Muscle layer of colon (tissue), 2 donors: ENCODE data around the gene LRMDA.

ENCODE experiments used
- H3K27ac ChIP-seq: one replicate; pipeline ENCODE4 v1.7.0; 2013; ENCODE audit warnings: low read depth, mild to moderate bottlenecking, low read length, moderate library complexity
- H3K27me3 ChIP-seq, 2 donors: one replicate each; pipeline ENCODE4 v1.7.0; 2013; ENCODE audit warnings: low read length in 2 of 2, mild to moderate bottlenecking in 2 of 2; ENCODE audit not compliant: insufficient read depth in 2 of 2, control insufficient read depth in 1 of 2
- H3K36me3 ChIP-seq: one replicate; pipeline ENCODE4 v1.7.0; 2013; ENCODE audit warnings: mild to moderate bottlenecking, low read length; ENCODE audit not compliant: insufficient read depth
- H3K4me1 ChIP-seq: one replicate; pipeline ENCODE4 v1.7.0; 2013; ENCODE audit warnings: mild to moderate bottlenecking, low read length; ENCODE audit not compliant: insufficient read depth
- H3K4me3 ChIP-seq, 2 donors: one replicate each; pipeline ENCODE4 v1.7.0; 2013; ENCODE audit warnings: low read length in 2 of 2, low read depth in 1 of 2, mild to moderate bottlenecking in 1 of 2, moderate library complexity in 1 of 2
- H3K9ac ChIP-seq: one replicate; pipeline ENCODE4 v1.7.0; 2013; ENCODE audit warnings: low read length
- H3K9me3 ChIP-seq: one replicate; pipeline ENCODE4 v1.7.0; 2013; ENCODE audit warnings: mild to moderate bottlenecking, low read length
- donor health status: abdominal sarcoma.
- donor health status: Adenocarcinoma of cecum.

Gene LRMDA

GRCh38 chr10:76124280-76124679, 692.9 kb downstream of the LRMDA start:
- Histone ChIP-seq H3K4me1 (no peaks in the 10 kb centered on the region), H3K9ac (no peak overlapping the region), H3K36me3 (no peaks in the 10 kb centered on the region), H3K4me3 (no peak overlapping the region), H3K27me3 (no peaks in the 10 kb centered on the region), H3K9me3 (no peaks in the 10 kb centered on the region), H3K27ac (no peak overlapping the region)

GRCh38 chr10:76125900-76126299, 694.5 kb downstream of the LRMDA start:
- Histone ChIP-seq H3K27me3 (no peaks in the 10 kb centered on the region), H3K27ac (no peak overlapping the region), H3K4me1 (no peaks in the 10 kb centered on the region), H3K9me3 (no peaks in the 10 kb centered on the region), H3K36me3 (no peaks in the 10 kb centered on the region), H3K4me3 (no peak overlapping the region), H3K9ac (no peak overlapping the region)

GRCh38 chr10:76126607-76127527, 695.4 kb downstream of the LRMDA start:
- no peak overlapping the region for H3K4me3 ChIP-seq
- H3K36me3 ChIP-seq: no peaks in the 10 kb centered on the region
- H3K27ac ChIP-seq: no peak overlapping the region
- H3K9me3 ChIP-seq: no peaks in the 10 kb centered on the region
- no peak overlapping the region for H3K9ac ChIP-seq
- no peaks in the 10 kb centered on the region for H3K27me3 ChIP-seq
- no peaks in the 10 kb centered on the region for H3K4me1 ChIP-seq

- Histone ChIP-seq H3K9me3 (no peaks in the 10 kb centered on the region), H3K27me3 (no peaks in the 10 kb centered on the region), H3K9ac (no peak overlapping the region), H3K4me1 (no peaks in the 10 kb centered on the region), H3K27ac (no peak overlapping the region), H3K36me3 (no peaks in the 10 kb centered on the region), H3K4me3 (no peak overlapping the region)
These were observed 696.7 kb downstream of the LRMDA start for GRCh38 chr10:76127984-76128589.

- no peak overlapping the region for H3K9ac ChIP-seq
- H3K27me3 ChIP-seq: no peaks in the 10 kb centered on the region
- H3K36me3 ChIP-seq: no peaks in the 10 kb centered on the region
- no peak overlapping the region for H3K27ac ChIP-seq
- no peaks in the 10 kb centered on the region for H3K9me3 ChIP-seq
- no peaks in the 10 kb centered on the region for H3K4me1 ChIP-seq
- no peak overlapping the region for H3K4me3 ChIP-seq
These were observed 697.8 kb downstream of the LRMDA start for GRCh38 chr10:76129213-76129612.

GRCh38 chr10:76130892-76131291, 699.5 kb downstream of the LRMDA start:
- no peak overlapping the region for H3K4me3 ChIP-seq
- H3K9me3 ChIP-seq: no peaks in the 10 kb centered on the region
- H3K27ac ChIP-seq: no peak overlapping the region
- no peaks in the 10 kb centered on the region for H3K36me3 ChIP-seq
- no peaks in the 10 kb centered on the region for H3K27me3 ChIP-seq
- no peak overlapping the region for H3K9ac ChIP-seq
- H3K4me1 ChIP-seq: no peaks in the 10 kb centered on the region

- no peaks in the 10 kb centered on the region for H3K9me3 ChIP-seq
- H3K27ac ChIP-seq: no peak overlapping the region
- H3K9ac ChIP-seq: no peak overlapping the region
- no peaks in the 10 kb centered on the region for H3K4me1 ChIP-seq
- no peaks in the 10 kb centered on the region for H3K27me3 ChIP-seq
- H3K4me3 ChIP-seq: no peak overlapping the region
- no peaks in the 10 kb centered on the region for H3K36me3 ChIP-seq
These were observed 702.3 kb downstream of the LRMDA start for GRCh38 chr10:76133597-76134255.

GRCh38 chr10:76136961-76137360, 705.5 kb downstream of the LRMDA start:
- no peak overlapping the region for H3K4me3 ChIP-seq
- no peaks in the 10 kb centered on the region for H3K27me3 ChIP-seq
- H3K9ac ChIP-seq: no peak overlapping the region
- H3K27ac ChIP-seq: no peak overlapping the region
- no peaks in the 10 kb centered on the region for H3K9me3 ChIP-seq
- no peaks in the 10 kb centered on the region for H3K4me1 ChIP-seq
- no peaks in the 10 kb centered on the region for H3K36me3 ChIP-seq

GRCh38 chr10:76138286-76138685, 706.9 kb downstream of the LRMDA start:
- H3K27me3 ChIP-seq: no peaks in the 10 kb centered on the region
- H3K9me3 ChIP-seq: no peaks in the 10 kb centered on the region
- H3K4me1 ChIP-seq: no peaks in the 10 kb centered on the region
- no peak overlapping the region for H3K4me3 ChIP-seq
- no peaks in the 10 kb centered on the region for H3K36me3 ChIP-seq
- H3K9ac ChIP-seq: no peak overlapping the region
- H3K27ac ChIP-seq: no peak overlapping the region

- Histone ChIP-seq H3K36me3 (no peaks in the 10 kb centered on the region), H3K9me3 (no peaks in the 10 kb centered on the region), H3K4me3 (no peak overlapping the region), H3K4me1 (no peaks in the 10 kb centered on the region), H3K9ac (no peak overlapping the region), H3K27ac (no peak overlapping the region), H3K27me3 (no peaks in the 10 kb centered on the region)
These were observed 707.5 kb downstream of the LRMDA start for GRCh38 chr10:76138906-76139305.

- Histone ChIP-seq H3K4me3 (no peak overlapping the region), H3K4me1 (no peaks in the 10 kb centered on the region), H3K27ac (no peak overlapping the region), H3K27me3 (no peaks in the 10 kb centered on the region), H3K9ac (no peak overlapping the region), H3K9me3 (no peaks in the 10 kb centered on the region), H3K36me3 (no peaks in the 10 kb centered on the region)
These were observed 708.0 kb downstream of the LRMDA start for GRCh38 chr10:76139431-76139830.
